Daoy (cell line): ENCODE data around the gene TBXAS1. TPM values are rescaled to one million over a fixed set of nuclear protein-coding genes. Genes with fewer than 3 reads are reported as not detected.

Experiments
- DNase-seq: peaks from one replicate; pipeline ENCODE4 v3.0.0-alpha.2; 2015; ENCODE audit warnings: low read depth
- total RNA-seq: library from RNA; depleted of rRNA; stranded (reverse); fragments of >200 nt; shearing (Covaris generic); gene quantifications from 2 replicates; pipeline ENCODE4 v1.2.3, GENCODE V29; 2014; rRNA removed

TBXAS1 gene
- total RNA-seq: 4.5 and 6.3 TPM in 2 replicates

- peak; percentile 43 for DNase-seq
These were observed at the start of gene TBXAS1 for GRCh38 chr7:139829025-139829774. Gene TBXAS1, plus strand, starts transcription at chr7:139829264. Its CDS starts 127 bp downstream, at chr7:139829391.

DNA sequence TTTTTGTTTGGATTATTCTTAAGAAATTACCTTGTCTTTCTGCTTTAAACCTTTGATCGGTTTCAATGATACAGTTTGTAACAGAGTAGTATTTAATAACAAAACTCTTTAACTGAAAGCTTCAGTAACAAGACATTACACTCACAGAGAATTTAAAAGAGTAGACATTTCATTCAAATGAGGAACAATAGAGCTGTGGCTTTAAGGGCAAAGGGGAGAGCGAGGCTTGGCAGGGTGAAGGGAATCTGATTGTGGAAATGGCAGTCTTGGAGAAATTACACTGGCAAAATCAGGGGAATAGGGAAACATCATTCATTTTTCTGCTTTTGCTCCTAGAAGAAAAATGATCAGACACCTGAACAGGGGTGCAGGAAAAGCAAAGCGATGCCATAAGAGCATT, 46.1 kb upstream of the TBXAS1 start:
- no peak for DNase-seq

DNA sequence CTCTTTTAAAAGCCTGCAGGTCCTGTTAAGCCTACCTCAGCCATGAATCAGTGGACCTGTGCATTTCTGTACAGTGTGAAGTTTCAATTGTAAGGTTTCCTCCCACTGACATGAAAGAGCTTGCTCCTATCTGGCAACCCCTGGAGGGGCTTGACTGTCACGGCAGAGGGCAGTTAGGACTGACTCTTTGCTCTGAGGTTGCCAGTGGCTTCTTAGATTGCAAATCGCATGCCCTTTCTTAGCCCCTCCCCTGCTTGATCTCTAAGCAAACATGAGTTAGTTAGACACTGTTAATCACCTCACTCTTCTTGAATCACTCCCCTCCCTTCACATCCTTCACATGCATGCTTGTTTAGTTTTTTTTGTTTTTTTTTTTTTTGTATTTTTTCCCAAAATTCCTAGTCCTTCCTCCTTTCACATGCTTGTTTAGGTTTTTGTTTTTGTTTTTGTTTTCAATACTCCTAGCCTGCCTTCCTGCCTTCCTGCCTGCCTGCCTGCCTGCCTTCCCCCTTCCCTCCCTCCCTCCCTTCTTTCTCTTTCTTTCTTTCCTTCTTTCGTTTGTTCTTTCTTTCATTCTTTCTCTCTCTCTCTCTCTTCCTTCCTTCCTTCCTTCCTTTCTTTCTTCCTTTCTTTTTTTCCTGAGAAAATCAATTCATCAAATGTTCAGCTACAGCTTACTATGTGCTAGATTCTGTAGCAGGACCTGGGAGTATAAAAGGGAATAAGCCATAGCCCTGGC, 45.2 kb upstream of the TBXAS1 start:
- DNase-seq: peak; percentile 26

DNA sequence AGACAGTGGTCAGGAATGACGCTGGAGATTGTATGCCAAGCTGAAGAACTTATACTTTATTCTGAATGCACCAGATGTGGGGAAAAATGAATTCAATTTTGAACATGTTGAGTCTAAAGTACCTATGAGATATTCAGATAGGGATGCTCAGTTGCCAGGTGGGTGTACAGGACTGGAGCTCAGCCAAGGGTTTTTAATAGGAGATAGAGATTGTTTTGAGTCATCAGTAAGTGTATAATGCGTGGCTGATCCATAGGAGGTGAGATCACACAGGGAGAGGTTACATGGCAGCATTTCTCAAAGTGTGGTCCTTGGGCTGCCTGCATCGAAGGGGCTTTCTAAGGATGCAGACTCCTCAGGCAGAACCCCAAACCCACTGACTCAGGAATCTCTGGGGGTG, 44.4 kb upstream of the TBXAS1 start:
- DNase-seq: no peak

- no peak for DNase-seq
These were observed 37.7 kb upstream of the TBXAS1 start for GRCh38 chr7:139791316-139791715.

GRCh38 chr7:139797607-139798006, 31.5 kb upstream of the TBXAS1 start:
- DNase-seq: no peak

GRCh38 chr7:139798221-139798620, 30.8 kb upstream of the TBXAS1 start:
- no peak for DNase-seq

- no peak for DNase-seq
These were observed 30.2 kb upstream of the TBXAS1 start for GRCh38 chr7:139798892-139799291.

- DNase-seq: no peak
These were observed 29.5 kb upstream of the TBXAS1 start for GRCh38 chr7:139799586-139799985.

- DNase-seq: no peak
These were observed 24.5 kb upstream of the TBXAS1 start for GRCh38 chr7:139804571-139804970.

- DNase-seq: no peak
These were observed 22.1 kb upstream of the TBXAS1 start for GRCh38 chr7:139807009-139807408.

GRCh38 chr7:139808427-139808826, 20.6 kb upstream of the TBXAS1 start:
- DNase-seq: no peak

- no peak for DNase-seq
These were observed 20.1 kb upstream of the TBXAS1 start for GRCh38 chr7:139808846-139809442.

DNA sequence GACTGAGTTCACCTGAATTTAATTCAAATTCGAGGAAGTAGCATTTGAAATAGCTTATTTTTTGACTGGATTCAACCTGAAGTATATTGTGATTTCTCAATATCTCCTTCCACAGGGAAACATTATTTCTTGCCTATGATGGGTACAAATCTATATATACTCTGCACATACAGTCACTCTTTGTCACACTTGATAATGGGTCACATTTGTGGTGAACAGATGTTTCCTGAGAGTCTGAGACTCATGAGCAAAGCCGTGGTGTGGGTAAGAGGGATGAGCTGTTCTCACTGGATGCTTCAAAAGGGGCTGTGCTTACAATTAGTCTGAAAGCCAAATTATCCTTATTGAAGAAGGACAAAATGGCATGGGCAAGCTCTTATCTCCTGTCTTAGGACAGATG, 18.0 kb upstream of the TBXAS1 start:
- peak; percentile 11 for DNase-seq

DNA sequence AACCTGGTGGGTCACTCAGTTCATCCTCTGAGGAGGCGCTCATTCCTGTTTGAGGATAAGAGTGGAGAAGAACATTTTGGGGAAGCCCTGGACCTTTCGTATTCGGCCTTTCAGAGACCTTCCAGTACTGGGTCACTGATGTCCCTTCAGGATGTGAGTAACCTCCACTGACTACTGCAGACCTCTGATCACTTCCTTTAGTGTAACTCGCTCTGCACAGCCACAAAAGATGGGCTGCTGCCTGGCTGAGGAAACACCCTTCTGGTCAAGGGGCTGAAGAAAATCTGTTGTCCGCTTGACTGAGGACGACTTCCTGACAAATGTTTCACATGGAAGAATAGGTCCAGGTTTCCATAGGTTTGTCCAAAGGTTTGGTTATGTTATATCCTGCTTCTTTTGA, 15.9 kb upstream of the TBXAS1 start:
- no peak for DNase-seq

DNA sequence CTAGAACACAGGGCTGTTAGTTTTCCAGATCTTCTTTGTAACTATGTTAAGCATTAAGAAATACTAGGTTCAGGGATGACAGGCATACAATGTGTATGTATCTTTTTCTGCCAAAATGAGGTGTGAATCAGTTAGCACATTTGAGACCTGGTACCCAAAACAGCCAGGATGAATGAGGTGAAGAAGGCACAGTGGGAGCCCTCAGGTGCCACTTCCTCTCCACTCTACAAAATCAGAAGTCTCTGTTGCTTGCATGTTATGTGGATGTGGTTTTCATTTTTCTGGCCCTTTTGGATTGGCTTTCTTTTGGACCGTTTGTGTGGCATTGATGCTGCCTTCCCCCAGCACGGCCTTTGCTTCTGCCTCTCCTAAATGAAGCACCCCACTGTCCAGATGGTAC, 15.4 kb upstream of the TBXAS1 start:
- DNase-seq: no peak

GRCh38 chr7:139817249-139817648, 11.8 kb upstream of the TBXAS1 start:
- no peak for DNase-seq

GRCh38 chr7:139820089-139820488, 9.0 kb upstream of the TBXAS1 start:
- no peak for DNase-seq

- DNase-seq: no peak
These were observed 7.5 kb upstream of the TBXAS1 start for GRCh38 chr7:139821349-139822105.

DNA sequence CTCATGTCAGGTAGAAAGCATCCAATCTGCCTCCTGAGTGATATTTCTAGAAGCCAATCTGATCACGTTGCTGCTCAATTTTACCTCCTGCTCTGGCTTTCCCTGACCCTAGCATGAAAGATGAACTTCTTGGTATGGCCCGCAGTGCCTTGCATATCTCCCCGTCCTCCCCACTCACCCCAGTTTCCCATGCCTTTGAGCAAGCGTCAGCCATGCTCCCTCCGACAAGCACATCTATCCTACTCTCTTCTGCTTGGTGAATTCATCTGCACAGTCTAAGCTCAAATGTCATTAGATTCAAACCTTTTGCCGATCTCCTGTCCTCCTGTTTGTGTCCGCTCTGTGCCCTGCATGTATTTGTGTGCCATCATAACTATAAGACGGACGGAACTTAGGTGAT, 6.2 kb upstream of the TBXAS1 start:
- DNase-seq: no peak

DNA sequence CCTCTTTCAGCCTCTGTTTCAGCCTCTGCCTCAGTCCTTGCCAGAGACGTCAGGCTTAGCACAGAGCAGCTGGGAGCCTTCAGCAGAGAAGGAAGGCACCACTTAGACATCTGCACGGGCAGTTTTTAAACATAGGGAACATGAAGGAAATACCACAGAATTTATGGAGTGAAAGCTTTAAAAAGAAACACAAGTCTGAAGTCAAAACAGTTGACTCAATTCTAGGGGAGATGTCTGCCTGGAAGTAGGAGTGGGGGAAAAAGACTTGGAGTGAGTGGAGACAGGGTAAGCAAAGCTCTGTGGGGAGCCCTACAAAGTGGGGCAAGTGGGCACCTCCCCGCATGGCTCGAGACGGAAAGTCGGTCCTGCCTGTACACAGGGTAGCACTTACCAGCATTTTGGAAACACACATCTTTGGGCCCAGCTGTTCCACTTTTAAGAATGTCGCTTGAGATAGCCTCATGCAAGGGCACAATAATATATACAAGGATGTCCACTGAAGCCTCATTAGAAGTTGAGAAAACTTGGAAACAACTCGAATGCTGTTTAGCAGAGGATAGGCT, 5.0 kb upstream of the TBXAS1 start:
- DNase-seq: no peak
